GM12801 (cell line): ENCODE results near the gene PFKFB3.

Source experiments
- TF ChIP-seq, protein P1 (sequence below): IDR thresholded peaks from one replicate; pipeline ENCODE4 v1.5.1; 2011; ENCODE audit warnings: control low read depth; ENCODE audit not compliant: insufficient read length; ENCODE audit errors: extremely low read depth

PFKFB3 gene

DNA sequence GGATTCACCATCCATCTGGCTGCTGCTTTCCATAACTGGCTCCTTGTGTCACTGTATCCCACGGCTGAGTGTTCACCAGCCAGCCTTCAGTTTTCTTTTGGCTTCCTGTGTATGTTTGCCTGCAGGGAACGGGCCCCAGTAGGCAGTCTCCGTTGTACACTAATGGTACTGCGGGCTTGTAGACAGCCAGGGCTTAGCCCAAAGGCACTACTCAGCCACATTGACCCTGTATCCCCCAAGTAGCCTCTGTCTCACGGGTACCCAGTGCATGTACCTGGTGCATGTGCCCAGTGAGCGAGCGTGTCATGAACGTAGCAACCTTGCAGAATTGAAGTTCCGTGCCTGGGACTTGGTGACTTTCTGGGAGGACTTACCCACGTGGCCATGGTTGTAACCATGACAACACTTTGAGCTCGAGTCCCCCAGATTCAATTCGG is 6.1 kb downstream of the PFKFB3 start:
- TF ChIP-seq, protein P1, sequence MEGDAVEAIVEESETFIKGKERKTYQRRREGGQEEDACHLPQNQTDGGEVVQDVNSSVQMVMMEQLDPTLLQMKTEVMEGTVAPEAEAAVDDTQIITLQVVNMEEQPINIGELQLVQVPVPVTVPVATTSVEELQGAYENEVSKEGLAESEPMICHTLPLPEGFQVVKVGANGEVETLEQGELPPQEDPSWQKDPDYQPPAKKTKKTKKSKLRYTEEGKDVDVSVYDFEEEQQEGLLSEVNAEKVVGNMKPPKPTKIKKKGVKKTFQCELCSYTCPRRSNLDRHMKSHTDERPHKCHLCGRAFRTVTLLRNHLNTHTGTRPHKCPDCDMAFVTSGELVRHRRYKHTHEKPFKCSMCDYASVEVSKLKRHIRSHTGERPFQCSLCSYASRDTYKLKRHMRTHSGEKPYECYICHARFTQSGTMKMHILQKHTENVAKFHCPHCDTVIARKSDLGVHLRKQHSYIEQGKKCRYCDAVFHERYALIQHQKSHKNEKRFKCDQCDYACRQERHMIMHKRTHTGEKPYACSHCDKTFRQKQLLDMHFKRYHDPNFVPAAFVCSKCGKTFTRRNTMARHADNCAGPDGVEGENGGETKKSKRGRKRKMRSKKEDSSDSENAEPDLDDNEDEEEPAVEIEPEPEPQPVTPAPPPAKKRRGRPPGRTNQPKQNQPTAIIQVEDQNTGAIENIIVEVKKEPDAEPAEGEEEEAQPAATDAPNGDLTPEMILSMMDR, result no peak

DNA sequence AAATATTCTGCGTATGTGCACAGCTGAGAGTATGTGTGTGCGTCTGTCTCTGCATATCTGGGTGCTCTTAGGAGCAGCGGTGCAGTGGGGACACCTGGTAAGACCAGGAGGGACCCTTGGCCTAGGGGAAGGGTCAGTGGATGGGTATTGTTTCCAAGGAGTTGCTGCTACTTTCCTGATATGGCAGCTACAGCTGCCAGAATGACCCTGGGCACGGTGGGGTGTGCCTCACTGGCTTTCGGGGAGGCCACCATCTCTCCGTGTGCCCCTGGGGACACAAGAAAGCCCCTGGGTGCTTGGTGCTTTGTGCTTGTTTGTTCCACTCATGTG is 8.6 kb downstream of the PFKFB3 start:
- TF ChIP-seq, protein P1, result no peak

DNA sequence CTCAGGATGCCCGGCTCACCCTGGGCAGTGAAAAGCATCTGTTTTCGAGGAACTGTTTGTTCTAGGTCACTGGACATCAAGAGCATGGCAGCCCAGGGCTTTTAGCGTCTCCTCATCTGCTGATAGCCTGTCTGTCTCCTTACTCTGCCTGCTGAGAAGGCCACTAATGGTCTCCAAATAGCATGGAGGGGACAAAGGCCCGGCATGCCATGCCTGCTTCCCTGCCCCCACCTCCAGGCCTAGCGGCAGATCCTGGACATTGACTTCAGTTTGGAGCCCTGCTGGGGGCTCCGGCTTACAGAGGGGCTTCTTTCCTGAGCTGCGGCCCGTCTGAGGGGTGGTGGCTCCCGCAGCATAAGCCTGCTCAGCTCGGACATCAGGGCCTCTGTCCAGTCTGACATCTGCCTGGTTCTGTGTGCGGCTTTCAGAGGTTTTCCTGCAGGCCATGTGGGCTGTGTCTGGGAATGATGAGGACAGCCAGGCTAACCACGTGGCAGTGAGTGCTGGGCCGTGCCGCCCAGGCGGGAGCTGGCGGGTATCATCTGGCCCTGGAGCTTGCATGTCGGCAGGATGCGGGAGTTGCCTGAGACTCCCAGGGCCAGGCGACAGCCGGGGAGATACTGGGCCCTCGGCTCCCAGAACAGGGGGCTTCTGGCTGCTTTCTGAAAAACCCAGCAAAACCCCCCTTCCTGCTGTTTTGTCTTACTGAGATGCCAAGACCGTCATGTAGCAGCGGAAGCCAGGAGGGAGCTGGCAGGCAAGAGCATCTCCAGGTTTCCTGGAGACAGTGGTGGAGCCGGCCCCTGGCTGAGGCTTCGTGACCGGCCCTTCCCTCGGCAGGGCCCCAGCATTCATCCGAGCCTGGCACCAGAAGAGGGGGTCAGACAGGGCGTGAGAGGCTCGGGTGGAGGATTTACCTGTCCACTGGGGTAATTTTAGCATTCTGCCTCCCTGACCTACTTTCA is 9.2 kb downstream of the PFKFB3 start:
- TF ChIP-seq, protein P1, result no peak

DNA sequence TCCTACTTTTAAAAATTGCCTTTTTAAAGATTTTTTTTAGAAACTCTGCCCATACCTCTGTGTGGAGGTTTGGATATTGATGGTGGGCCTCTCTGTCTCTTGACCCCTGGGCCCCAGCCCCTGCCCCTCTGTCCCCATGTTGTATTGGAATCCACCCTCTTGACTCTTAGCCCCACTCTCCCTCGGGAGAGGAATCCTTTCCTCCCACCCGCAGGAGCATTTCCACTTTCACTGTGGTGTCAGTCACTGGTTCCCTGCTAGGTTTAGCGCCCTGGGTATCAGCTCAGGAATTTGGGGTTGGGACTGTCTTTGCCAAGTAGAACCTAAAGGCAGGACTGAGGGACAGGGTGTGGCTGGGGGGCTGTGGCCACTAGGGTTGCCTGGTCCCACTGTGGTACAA is 10.1 kb downstream of the PFKFB3 start:
- TF ChIP-seq, protein P1, result no peak

DNA sequence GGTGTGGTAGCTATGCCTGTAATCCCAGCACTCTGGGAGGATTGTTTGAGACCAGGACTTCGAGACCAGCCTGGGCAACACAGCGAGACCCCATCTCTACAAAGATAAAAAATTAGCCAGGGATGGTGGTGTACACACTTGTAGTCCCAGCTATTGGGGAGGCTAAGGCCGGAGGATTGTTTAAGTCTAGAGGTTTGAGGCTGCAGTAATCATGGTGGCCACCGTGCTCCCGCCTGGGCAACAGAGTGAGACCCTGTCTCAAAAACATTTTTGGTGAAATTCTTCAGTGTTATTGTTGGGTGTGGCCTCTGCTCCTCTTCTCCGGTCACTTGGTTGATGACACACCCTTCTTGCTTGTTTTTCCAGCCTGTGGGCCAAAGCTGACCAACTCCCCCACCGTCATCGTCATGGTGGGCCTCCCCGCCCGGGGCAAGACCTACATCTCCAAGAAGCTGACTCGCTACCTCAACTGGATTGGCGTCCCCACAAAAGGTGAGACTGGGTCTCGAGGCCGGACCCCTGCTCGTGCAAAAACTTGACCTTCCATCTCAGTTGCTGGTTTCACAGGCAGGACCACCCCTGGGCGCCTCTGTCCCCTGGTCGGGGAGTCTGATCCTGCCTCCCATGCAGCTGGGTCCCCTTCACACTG is 10.6 kb downstream of the PFKFB3 start:
- TF ChIP-seq, protein P1, result no peak

DNA sequence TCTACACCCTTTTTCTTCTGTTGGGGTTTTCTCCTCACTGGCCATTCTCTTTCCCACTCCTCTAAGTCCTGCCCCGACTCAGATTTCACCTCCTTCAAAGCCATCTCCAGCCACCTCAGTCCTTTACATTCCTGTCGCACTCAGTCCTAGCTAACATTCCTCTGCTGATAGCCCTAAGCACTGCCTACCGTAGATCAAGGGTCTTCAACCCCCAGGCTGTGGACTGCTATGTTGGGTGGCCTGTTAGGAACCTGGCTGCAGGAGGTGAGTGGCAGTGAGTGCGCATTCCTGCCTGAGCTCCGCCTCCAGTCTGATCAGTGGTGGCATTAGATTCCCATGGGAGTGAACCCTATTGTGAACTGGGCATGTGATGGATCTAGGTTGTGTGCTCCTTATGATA is 11.2 kb downstream of the PFKFB3 start:
- TF ChIP-seq, protein P1, result no peak

DNA sequence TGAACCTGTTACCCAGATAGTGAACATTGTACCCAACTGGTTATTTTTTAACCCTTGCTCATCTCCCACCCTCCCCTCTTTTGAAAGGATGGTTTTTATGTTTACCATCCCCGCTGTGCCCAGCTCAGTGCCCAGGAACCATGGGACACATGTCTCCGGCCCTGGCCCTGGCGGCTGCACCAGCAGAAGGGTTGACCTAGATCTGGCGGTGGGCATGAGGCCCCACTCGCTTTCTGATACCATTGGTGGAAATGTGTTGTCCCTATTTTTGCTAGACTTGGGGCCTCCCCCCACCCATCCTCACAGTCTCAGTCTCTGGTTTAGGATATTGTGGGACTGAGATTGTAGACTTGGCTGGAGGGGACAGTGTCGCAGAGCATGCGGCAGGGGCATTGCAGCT is 11.9 kb downstream of the PFKFB3 start:
- TF ChIP-seq, protein P1, result no peak
